Large intestine (tissue), 3 donors: ENCODE measurements around the gene GNG8. TPM values are rescaled to one million over a fixed set of nuclear protein-coding genes. Genes with fewer than 3 reads are reported as not detected.

Experiments
- DNase-seq, 2 donors: peaks; one replicate each; pipeline versions ENCODE4 v3.0.0 to v3.0.0-alpha.2; 2013
- H3K27ac ChIP-seq: one replicate; pipeline ENCODE4 v1.5.1; 2013; ENCODE audit warnings: low read length
- H3K27me3 ChIP-seq: 2 replicates; pipeline ENCODE4 v1.6.1; 2013; ENCODE audit warnings: low read length; ENCODE audit not compliant: control insufficient read depth, insufficient read depth
- H3K36me3 ChIP-seq: 2 replicates; pipeline ENCODE4 v1.6.1; 2013; ENCODE audit warnings: low read length; ENCODE audit not compliant: control insufficient read depth, insufficient read depth
- H3K4me1 ChIP-seq: one replicate; pipeline ENCODE4 v1.6.1; 2013; ENCODE audit warnings: low read length; ENCODE audit not compliant: control insufficient read depth, insufficient read depth
- H3K4me3 ChIP-seq: one replicate; pipeline ENCODE4 v1.5.1; 2013; ENCODE audit warnings: low read length
- H3K9me3 ChIP-seq: one replicate; pipeline ENCODE4 v1.6.1; 2013; ENCODE audit warnings: mild to moderate bottlenecking, low read depth, low read length, moderate library complexity; ENCODE audit not compliant: control insufficient read depth
- WGBS: methylation state at CpG from one replicate; pipeline ENCODE4 v1.1.5; 2013; ENCODE audit warnings: low lambda C conversion rate; ENCODE audit not compliant: insufficient coverage; 5-methylcytosine and 5-hydroxymethylcytosine counted together
- polyA plus RNA-seq: library from polyadenylated mRNA; unstranded; fragments of 120-200 nt; gene quantifications from one replicate; pipeline ENCODE4 v1.2.1, GENCODE V29; 2013

Gene GNG8
- polyA plus RNA-seq, 1 donor: 4.6 TPM

DNA sequence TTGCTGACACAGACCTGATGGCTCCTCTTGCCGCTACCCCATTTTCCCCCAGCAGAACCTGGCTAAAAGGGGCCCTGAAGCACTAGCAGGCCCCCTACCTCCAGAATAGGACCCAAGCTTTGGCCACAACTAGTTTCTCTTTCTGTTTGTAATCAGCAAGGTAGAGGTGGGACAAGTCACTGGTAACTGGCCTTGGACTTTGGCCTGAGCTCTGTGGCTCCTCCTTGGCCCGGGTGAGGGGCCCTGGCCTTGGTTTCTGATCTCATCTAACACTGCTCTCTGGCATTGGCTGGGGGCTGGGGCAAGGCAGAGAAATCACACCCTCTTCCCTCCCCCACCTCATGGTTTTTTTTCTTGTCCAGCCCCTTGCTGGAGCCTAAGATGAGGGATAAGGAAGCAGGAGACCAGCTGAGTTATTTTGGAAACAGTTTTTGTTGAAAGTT is 32.8 kb downstream of the GNG8 start:
- Histone ChIP-seq H3K4me1 (peaks cover 35% of the 10 kb centered on the region), H3K9me3 (no peaks in the 10 kb centered on the region), H3K36me3 (peaks cover 34% of the 10 kb centered on the region), H3K4me3 (peak overlapping the region; percentile 98), H3K27me3 (no peaks in the 10 kb centered on the region), H3K27ac (peak overlapping the region; percentile 93)
- peak; percentile 93 to 97 for DNase-seq
- WGBS: no CpG with 5 or more reads among the region's 2 CpGs

DNA sequence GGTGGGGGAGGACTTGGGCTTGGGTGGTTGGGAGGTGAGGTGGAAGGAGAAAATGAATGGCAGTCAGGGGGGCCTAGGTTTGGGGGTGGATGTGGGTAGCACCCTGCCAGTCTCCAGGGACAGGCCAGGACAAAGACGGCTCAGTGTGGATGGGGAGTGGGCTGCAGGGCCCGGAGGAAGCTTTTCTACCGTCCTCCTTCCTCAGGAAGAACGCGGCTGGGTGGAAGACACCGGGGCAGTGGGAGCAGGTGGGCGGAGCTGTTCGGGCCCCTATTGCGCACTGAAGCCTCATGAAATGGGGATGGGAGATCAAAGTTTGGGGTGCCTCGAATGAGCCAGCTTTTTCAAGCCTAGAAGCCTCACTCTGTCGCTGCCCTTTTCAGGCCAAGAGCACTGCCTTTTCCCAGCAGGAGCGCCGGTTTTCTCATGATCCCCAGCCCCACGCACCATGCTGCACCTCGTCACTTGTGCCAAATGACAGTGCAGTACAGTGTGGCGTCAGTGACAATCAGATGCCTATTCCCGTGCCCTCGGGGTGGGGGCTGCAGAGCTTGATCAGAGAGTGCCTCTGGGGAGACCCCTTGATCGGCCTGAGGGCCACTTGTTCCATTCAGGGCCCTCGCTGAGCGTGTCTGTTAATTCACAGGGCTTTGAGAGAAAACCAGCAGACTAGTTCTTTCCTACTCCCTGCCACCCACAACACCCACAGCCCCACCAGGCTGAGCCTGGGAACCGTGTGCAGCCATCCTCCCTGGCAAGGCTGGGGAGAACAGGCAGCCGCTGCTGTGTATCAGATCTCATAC is 33.4 kb downstream of the GNG8 start:
- Histone ChIP-seq H3K9me3 (peaks cover 3% of the 10 kb centered on the region), H3K27ac (peak overlapping the region; percentile 93), H3K36me3 (peaks cover 28% of the 10 kb centered on the region), H3K4me3 (peak overlapping the region; percentile 98), H3K27me3 (no peaks in the 10 kb centered on the region), H3K4me1 (peaks cover 35% of the 10 kb centered on the region)
- DNase-seq: peak in 1 of 2 donors; percentile 55
- no CpG with 5 or more reads among the region's 23 CpGs for WGBS

DNA sequence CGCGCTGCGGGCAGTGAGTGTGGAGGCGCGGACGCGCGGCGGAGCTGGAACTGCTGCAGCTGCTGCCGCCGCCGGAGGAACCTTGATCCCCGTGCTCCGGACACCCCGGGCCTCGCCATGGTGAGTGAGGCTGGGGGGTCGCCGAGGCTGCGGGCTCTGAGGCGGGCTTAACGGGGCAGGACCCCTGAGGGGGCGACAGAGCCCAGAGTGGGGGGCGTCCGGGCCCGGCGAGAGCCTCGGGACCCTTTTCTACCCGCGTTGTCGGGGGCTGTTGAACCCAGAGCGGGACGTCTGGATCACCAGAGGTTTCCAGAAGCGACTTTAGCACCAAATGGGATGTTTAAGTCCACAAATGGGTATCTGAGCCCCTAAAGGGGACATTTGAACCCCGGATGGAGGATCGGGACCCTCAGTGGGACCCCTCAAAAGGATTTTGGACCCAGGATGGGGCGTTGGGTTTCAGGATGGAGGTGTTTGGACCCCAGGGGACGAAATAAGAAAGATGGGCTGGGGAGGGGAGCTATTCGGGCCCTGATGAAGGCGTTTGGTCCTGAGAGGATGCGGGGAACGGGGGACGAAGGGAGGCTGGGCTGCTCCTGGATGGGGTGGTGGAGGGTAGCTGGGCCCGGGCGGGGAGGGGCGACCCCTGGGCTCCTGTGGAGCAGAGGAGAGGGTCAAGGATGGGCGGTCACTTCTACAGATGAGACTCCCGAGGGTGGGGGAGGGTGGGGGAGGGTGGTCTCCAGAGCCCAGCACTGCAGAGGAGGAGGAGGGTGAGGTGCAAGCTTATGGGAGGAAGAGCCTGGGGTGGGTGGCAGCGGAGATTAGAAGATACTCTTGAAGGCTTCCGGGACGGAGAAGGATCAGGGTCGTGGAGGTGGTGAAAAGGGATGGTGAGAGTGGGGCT is 34.4 kb downstream of the GNG8 start, which contains the start of gene CALM3:
Gene CALM3 (plus strand): TSS at position 13 of the 907 bp plus-strand sequence. CDS start 105 bp downstream, at position 118.
- H3K4me1 ChIP-seq: peaks cover 29% of the 10 kb centered on the region
- H3K27me3 ChIP-seq: no peaks in the 10 kb centered on the region
- H3K27ac ChIP-seq: peak within 1 kb of the TSS; percentile 99
- H3K9me3 ChIP-seq: peaks cover 3% of the 10 kb centered on the region
- peak within 1 kb of the TSS; percentile 98 for H3K4me3 ChIP-seq
- WGBS: 0% methylated on average over 5 of the region's 51 CpGs
- peaks cover 17% of the 10 kb centered on the region for H3K36me3 ChIP-seq
- peak in 1 of 2 donors; percentile 36 for DNase-seq

DNA sequence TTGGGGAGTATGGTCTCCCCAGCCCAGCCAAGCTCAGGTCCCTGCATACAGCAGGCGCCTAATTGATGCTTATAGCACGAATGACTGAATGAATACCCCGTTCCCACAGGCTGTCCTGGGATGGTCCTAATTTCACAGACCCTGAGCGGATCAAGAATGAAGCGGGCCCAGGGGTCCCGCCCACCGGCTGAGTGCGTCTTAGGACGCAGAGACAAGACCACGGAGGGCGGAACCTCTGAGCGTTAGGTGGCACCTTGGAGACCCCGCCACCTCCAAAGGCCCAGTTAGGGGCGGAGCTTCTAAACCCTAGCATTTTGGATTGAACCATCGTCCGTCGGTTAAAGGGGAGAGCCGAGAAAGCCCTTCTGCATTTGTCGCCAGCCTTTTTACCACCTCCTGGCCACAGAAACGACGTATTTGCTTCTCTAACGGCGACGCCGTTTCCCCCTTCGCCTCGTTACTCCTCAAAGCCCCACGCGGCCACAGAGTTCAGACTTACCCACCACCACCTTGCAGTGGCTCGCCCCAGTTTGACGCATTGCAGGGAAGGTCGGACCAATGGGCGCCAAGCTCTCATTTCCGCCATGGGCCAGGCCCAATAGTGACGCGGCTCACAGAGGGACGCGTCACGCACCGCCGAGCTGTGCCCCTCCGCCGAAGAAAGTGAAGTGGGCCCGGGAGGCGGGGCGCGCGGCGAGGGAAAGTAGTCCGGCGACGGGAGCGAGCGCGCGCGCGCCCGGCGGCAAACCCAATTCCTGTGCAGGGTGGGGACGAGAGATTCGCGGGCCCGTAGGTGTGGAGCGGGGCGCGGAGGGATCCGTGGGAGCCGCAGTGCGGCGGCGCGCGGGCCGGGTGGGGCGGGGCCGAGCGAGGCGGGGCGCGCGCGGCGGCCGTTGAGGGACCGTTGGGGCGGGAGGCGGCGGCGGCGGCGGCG is 35.4 kb downstream of the GNG8 start:
- peaks cover 8% of the 10 kb centered on the region for H3K36me3 ChIP-seq
- DNase-seq: peak; percentile 98 to 100
- peak overlapping the region; percentile 98 for H3K4me3 ChIP-seq
- 0% methylated on average over 3 of the region's 93 CpGs for WGBS
- no peaks in the 10 kb centered on the region for H3K27me3 ChIP-seq
- H3K4me1 ChIP-seq: peaks cover 27% of the 10 kb centered on the region
- H3K27ac ChIP-seq: peak overlapping the region; percentile 99
- peaks cover 3% of the 10 kb centered on the region for H3K9me3 ChIP-seq

DNA sequence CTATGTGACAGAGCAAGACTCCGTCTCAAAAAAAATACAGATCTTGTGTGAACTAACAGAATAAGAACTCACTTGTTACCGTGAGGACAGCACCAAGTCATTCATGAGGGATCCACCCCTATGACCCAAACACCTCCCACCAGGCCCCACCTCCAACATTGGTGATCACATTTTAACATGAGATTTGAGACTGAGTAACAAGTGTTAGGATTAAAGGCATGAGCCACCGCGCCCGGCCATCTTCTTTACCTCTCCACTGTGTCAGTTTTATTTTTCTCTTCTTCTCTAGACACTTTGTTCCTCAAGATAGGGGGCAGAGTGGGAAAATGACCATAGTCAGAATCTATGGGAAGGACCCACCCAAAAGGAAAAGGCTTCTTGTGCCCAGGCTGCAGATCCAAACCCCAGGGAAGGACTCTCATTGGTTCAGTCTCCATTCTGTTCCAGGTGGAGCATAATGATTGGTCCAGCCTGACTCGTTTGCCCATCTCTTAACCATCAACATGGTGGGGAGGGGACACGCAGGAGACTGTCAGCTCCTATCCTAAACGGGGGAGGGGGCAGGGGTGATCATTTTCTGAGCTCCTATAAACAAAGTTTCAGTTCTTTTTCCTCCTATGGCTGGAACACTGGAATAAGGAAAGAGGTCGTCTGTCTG is 36.2 kb downstream of the GNG8 start:
- H3K4me1 ChIP-seq: peaks cover 21% of the 10 kb centered on the region
- H3K4me3 ChIP-seq: peak overlapping the region; percentile 73
- no CpG with 5 or more reads among the region's 9 CpGs for WGBS
- H3K9me3 ChIP-seq: peaks cover 3% of the 10 kb centered on the region
- no peak for DNase-seq
- H3K27me3 ChIP-seq: no peaks in the 10 kb centered on the region
- H3K36me3 ChIP-seq: peaks cover under 1% of the 10 kb centered on the region
- H3K27ac ChIP-seq: peak overlapping the region; percentile 99

DNA sequence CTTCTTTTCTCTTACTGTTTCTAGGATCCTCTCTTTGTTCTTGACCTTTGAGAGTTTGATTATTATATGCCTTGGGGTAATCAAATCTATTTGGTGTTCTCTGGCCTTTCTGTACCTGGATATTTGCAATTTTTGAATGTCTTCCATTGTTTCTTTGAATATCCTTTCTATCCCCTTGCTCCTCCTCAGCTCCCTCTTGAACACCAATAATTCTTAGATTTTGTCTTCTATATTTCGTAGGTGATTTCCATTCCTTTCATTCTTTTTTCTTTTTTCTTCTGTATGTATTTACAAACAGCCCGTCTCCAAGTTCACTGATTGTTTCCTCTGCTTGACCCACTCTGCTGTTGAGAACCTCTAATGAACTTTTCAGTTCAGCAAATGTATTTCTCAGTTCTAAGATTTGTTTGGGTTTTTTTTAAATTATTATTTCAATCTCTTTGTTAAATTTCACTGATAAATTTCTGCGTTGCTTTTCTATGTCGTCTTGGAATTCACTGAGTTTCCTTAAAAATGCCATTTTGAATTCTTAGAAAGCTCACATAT is 37.6 kb downstream of the GNG8 start:
- Histone ChIP-seq H3K27ac (no peak overlapping the region), H3K4me1 (peaks cover 7% of the 10 kb centered on the region), H3K36me3 (no peaks in the 10 kb centered on the region), H3K4me3 (no peak overlapping the region), H3K9me3 (peaks cover 3% of the 10 kb centered on the region), H3K27me3 (no peaks in the 10 kb centered on the region)
- WGBS: 91% methylated on average over 4 of the region's 4 CpGs
- no peak for DNase-seq

DNA sequence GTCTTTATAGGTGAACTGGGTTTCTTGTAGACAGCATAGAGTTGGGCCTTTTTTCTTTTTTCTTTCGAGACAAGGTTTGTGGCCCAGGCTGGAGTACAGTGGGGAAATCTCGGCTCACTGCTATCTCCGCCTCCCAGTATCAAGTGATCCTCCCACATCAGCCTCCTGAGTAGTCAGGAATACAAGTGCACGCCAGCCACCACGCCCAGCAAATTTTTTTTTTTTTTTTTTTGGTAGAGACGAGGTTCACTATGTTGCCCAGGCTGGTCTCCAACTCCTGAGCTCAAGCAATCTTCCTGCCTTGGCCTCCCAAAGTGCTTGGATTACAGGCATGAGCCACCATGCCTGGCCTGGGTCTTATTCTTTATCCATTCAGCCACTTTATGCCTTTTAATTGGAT is 40.0 kb downstream of the GNG8 start:
- Histone ChIP-seq H3K9me3 (peaks cover 3% of the 10 kb centered on the region), H3K27me3 (no peaks in the 10 kb centered on the region), H3K27ac (no peak overlapping the region), H3K4me3 (no peak overlapping the region), H3K36me3 (no peaks in the 10 kb centered on the region), H3K4me1 (peaks cover 5% of the 10 kb centered on the region)
- DNase-seq: no peak
- no CpG with 5 or more reads among the region's 6 CpGs for WGBS

DNA sequence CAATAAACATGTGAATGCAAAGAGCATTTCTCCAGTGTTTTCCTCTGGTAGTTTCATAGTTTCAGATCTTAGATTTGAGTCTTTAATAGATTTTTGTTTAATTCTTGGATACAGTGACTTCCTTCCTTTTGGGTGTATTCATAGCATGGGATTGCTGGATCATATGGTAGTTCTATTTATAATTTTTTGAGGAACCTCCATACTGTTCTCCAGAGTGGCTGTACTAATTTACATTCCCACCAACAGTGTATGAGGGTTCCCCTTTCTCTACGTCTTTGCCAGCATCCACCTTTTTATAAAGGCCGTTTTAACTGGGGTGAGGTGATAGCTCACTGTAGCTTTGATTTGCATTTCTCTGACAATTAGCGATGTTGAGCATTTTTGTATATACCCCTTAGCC is 44.1 kb downstream of the GNG8 start:
- no peak overlapping the region for H3K27ac ChIP-seq
- no peaks in the 10 kb centered on the region for H3K9me3 ChIP-seq
- no peaks in the 10 kb centered on the region for H3K4me1 ChIP-seq
- no peak overlapping the region for H3K4me3 ChIP-seq
- no peaks in the 10 kb centered on the region for H3K36me3 ChIP-seq
- no peak for DNase-seq
- WGBS: 100% methylated on average over 1 of the region's 3 CpGs
- no peaks in the 10 kb centered on the region for H3K27me3 ChIP-seq

DNA sequence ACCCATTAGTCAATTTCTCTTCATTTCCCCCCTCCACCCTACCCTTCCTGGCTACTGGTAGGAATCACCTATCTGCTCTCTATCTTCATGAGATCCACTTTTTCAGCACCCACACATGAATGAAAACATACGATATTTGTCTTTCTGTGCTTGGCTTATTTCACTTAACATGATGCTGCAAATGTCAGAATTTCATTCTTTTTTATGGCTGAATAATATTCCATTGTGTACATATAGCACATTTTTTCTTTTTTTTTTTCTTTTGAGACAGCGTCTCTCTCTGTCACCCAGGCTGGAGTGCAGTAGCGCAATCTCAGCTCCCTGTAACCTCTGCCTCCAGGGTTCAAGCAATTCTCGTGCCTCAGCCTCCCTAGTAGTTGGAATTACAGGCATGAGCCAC is 44.7 kb downstream of the GNG8 start:
- no peaks in the 10 kb centered on the region for H3K36me3 ChIP-seq
- no peaks in the 10 kb centered on the region for H3K27me3 ChIP-seq
- 93% methylated on average over 3 of the region's 4 CpGs for WGBS
- no peak for DNase-seq
- no peak overlapping the region for H3K4me3 ChIP-seq
- H3K9me3 ChIP-seq: no peaks in the 10 kb centered on the region
- no peaks in the 10 kb centered on the region for H3K4me1 ChIP-seq
- no peak overlapping the region for H3K27ac ChIP-seq
